ENCODE measurements around the gene POLE.

The POLE gene

GRCh38 chr12:132718644-132719043 lies 31.5 kb upstream of the POLE start:
- no peak for DNase-seq (ENCODE audit: low read depth, low spot score)
- TF ChIP-seq CTCF (IDR thresholded peaks at IDR 0.05; ENCODE audit: low read depth, low read length), result no peak
- H3K4me3 ChIP-seq (ENCODE audit: low read depth, low read length), result no peak overlapping the region
- in situ Hi-C loops (cut with HindIII; ENCODE audit: low sequenced_read_pairs), result no loop called here

- TF ChIP-seq CTCF (IDR thresholded peaks at IDR 0.05; ENCODE audit: low read depth, low read length), result no peak
- no peak for DNase-seq (ENCODE audit: low read depth, low spot score)
- in situ Hi-C loops (cut with HindIII; ENCODE audit: low sequenced_read_pairs), result no loop called here
- H3K4me3 ChIP-seq (ENCODE audit: low read depth, low read length), result no peak overlapping the region
Measured at GRCh38 chr12:132717531-132718387, 30.6 kb upstream of the POLE start.

- TF ChIP-seq CTCF (IDR thresholded peaks at IDR 0.05; ENCODE audit: low read depth, low read length), result no peak
- no peak overlapping the region for H3K4me3 ChIP-seq (ENCODE audit: low read depth, low read length)
- DNase-seq (ENCODE audit: low read depth, low spot score), result no peak
- in situ Hi-C loops (cut with HindIII; ENCODE audit: low sequenced_read_pairs), result no loop called here
Measured at GRCh38 chr12:132717011-132717410, 29.9 kb upstream of the POLE start.

GRCh38 chr12:132716356-132716755 lies 29.2 kb upstream of the POLE start:
- no peak for TF ChIP-seq CTCF (IDR thresholded peaks at IDR 0.05; ENCODE audit: low read depth, low read length)
- DNase-seq (ENCODE audit: low read depth, low spot score), result no peak
- in situ Hi-C loops (cut with HindIII; ENCODE audit: low sequenced_read_pairs), result no loop called here
- no peak overlapping the region for H3K4me3 ChIP-seq (ENCODE audit: low read depth, low read length)

- no peak for TF ChIP-seq CTCF (IDR thresholded peaks at IDR 0.05; ENCODE audit: low read depth, low read length)
- in situ Hi-C loops (cut with HindIII; ENCODE audit: low sequenced_read_pairs), result no loop called here
- DNase-seq (ENCODE audit: low read depth, low spot score), result no peak
- no peak overlapping the region for H3K4me3 ChIP-seq (ENCODE audit: low read depth, low read length)
Measured at GRCh38 chr12:132715874-132716273, 28.7 kb upstream of the POLE start.

GRCh38 chr12:132713123-132713522 lies 26.0 kb upstream of the POLE start:
- TF ChIP-seq CTCF (IDR thresholded peaks at IDR 0.05; ENCODE audit: low read depth, low read length), result no peak
- in situ Hi-C loops (cut with HindIII; ENCODE audit: low sequenced_read_pairs), result no loop called here

More at GRCh38 chr12:132713123-132713522, 26.0 kb upstream of the POLE start:
- H3K4me3 ChIP-seq (ENCODE audit: low read depth, low read length), result no peak overlapping the region
- no peak for DNase-seq (ENCODE audit: low read depth, low spot score)
